GM12878 (cell line): ENCODE measurements around the gene COL1A2.

ENCODE experiments used
- ASH2L ChIP-seq: fragments of 300-600, 200-600 bp; sonication (generic); IDR thresholded peaks from 2 replicates; pipeline ENCODE4 v1.6.1; 2017; ENCODE audit warnings: low read depth, mild to moderate bottlenecking, borderline replicate concordance
- POLR2A ChIP-seq: IDR thresholded peaks from 2 replicates; pipeline ENCODE4 v1.6.1; 2011; ENCODE audit warnings: low read depth, mild to moderate bottlenecking, low read length

DNA sequence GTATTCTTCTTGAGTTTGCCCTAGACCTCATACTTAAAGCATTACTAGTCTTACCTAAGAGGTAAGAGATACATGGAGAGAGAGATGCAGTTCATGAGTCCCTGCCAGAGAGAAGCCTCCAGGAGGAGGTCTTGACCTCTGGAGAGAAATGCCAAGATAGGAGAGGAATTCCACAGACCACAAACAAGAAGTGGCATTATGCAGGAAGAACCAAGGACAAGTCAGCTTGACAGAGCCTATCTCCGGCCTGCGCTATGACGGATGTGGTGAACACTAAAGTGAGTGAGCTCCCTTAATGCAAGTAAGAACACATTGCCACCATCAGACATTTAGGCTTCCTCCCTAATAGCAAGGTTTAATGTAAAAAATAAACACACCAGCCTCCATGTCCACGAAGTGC lies 27.9 kb upstream of the COL1A2 start:
- no peak for TF ChIP-seq POLR2A
- no peak for TF ChIP-seq ASH2L
